K562 (cell line): ENCODE data around the gene SHB. TPM values are rescaled to one million over a fixed set of nuclear protein-coding genes. Genes with fewer than 3 reads are reported as not detected.

Source experiments
- BMI1 ChIP-seq: fragments of 150-350 bp; IDR thresholded peaks from 2 replicates; pipeline ENCODE4 v1.6.1; 2014; ENCODE audit warnings: low read length
- BRD9 ChIP-seq: fragments of 450-650 bp; IDR thresholded peaks from 2 replicates; pipeline ENCODE4 v1.6.1; 2018; ENCODE audit warnings: low read depth; ENCODE audit not compliant: partially characterized antibody
- CBFA2T3 ChIP-seq: fragments of 450-650 bp; IDR thresholded peaks from 2 replicates; pipeline ENCODE4 v1.6.1; 2017
- CBX5 ChIP-seq: IDR thresholded peaks from 2 replicates; pipeline ENCODE4 v1.6.1; 2014; ENCODE audit warnings: low read depth, borderline replicate concordance
- CC2D1A ChIP-seq: fragments of 450-650 bp; IDR thresholded peaks from 2 replicates; pipeline ENCODE4 v1.6.1; 2017; ENCODE audit warnings: mild to moderate bottlenecking
- GABPB1 ChIP-seq: sonication (generic); formaldehyde crosslinking; IDR thresholded peaks from 2 replicates; pipeline ENCODE4 v1.8.0; 2022; ENCODE audit warnings: mild to moderate bottlenecking, missing genetic modification reagents
- HDAC1 ChIP-seq, 2 experiments: fragments of 450-650 bp; IDR thresholded peaks; 2 replicates each; pipeline ENCODE4 v1.6.1; 2016 to 2017; ENCODE audit warnings: inconsistent platforms in 1 of 2, mild to moderate bottlenecking in 1 of 2, moderate library complexity in 1 of 2
- HDAC3 ChIP-seq: fragments of 450-650 bp; IDR thresholded peaks from 2 replicates; pipeline ENCODE4 v1.6.1; 2018; ENCODE audit warnings: borderline replicate concordance, mild to moderate bottlenecking, moderate library complexity; ENCODE audit not compliant: partially characterized antibody
- HES1 ChIP-seq: fragments of 450-650 bp; IDR thresholded peaks from 2 replicates; pipeline ENCODE4 v1.6.1; 2016; ENCODE audit warnings: low read depth, mild to moderate bottlenecking, moderate library complexity
- HNRNPK ChIP-seq: fragments of 200-400 bp; formaldehyde crosslinking; IDR thresholded peaks from one replicate; pipeline ENCODE4 v1.6.1; 2018; ENCODE audit warnings: mild to moderate bottlenecking, low read depth, low read length; ENCODE audit not compliant: poor library complexity, severe bottlenecking
- NCOA2 ChIP-seq, 2 experiments: fragments of 450-650 bp; IDR thresholded peaks; 2 replicates each; pipeline ENCODE4 v1.6.1; 2018; ENCODE audit warnings: mild to moderate bottlenecking in 2 of 2, moderate library complexity in 1 of 2; ENCODE audit not compliant: partially characterized antibody in 2 of 2
- NFE2L1 ChIP-seq: fragments of 450-650 bp; IDR thresholded peaks from 2 replicates; pipeline ENCODE4 v1.6.1; 2016; ENCODE audit warnings: missing genetic modification characterization, low read depth, mild to moderate bottlenecking, missing compliant biosample characterization, moderate library complexity, borderline replicate concordance
- NR3C1 ChIP-seq: sonication (generic); formaldehyde crosslinking; IDR thresholded peaks from 2 replicates; pipeline ENCODE4 v1.8.1; 2022; ENCODE audit warnings: missing genetic modification reagents
- PBX2 ChIP-seq, 2 experiments: IDR thresholded peaks in 1 of 2; conservative IDR thresholded peaks in 1 of 2; 2 replicates each; pipeline ENCODE4 v1.6.1; 2016; ENCODE audit warnings: low read depth in 2 of 2, mild to moderate bottlenecking in 1 of 2, missing compliant biosample characterization in 1 of 2, missing genetic modification characterization in 1 of 2, moderate library complexity in 1 of 2
- SIRT6 ChIP-seq: IDR thresholded peaks from one replicate; pipeline ENCODE4 v1.6.1; 2012; ENCODE audit warnings: low read depth, mild to moderate bottlenecking, control low read depth, inconsistent platforms, low read length, moderate library complexity
- SMAD3 ChIP-seq: fragments of 450-650 bp; formaldehyde crosslinking; conservative IDR thresholded peaks from 2 replicates; pipeline ENCODE4 v1.4.0; 2020; ENCODE audit warnings: mild to moderate bottlenecking
- ZBTB11 ChIP-seq, 3 experiments: fragments of 200-800 bp in 1 of 3; fragments of 250-450 bp in 1 of 3; fragments of 450-650 bp in 1 of 3; sonication (Bioruptor Pico) in 1 of 3; sonication (Bioruptor generic) in 1 of 3; formaldehyde crosslinking in 1 of 3; IDR thresholded peaks; 2 replicates each; pipeline versions ENCODE4 v1.6.1 to v1.8.0; 2016 to 2022; ENCODE audit warnings: mild to moderate bottlenecking in 2 of 3, missing genetic modification characterization in 2 of 3, missing compliant biosample characterization in 1 of 3, moderate library complexity in 1 of 3
- ZKSCAN8 ChIP-seq: fragments of 200-800 bp; sonication (Bioruptor generic); IDR thresholded peaks from 2 replicates; pipeline ENCODE4 v1.6.1; 2016; ENCODE audit warnings: missing genetic modification characterization, missing compliant biosample characterization
- ZNF134 ChIP-seq: fragments of 250-450 bp; sonication (Bioruptor Pico); conservative IDR thresholded peaks from 2 replicates; pipeline ENCODE4 v1.4.0; 2020
- ZNF239 ChIP-seq: fragments of 250-450 bp; sonication (Bioruptor Pico); IDR thresholded peaks from 2 replicates; pipeline ENCODE4 v1.4.0; 2020; ENCODE audit warnings: mild to moderate bottlenecking
- ZNF253 ChIP-seq: fragments of 250-450 bp; sonication (Bioruptor Pico); conservative IDR thresholded peaks from 2 replicates; pipeline ENCODE4 v1.6.1; 2021; ENCODE audit warnings: mild to moderate bottlenecking
- ZNF3 ChIP-seq: fragments of 250-450 bp; sonication (Bioruptor Pico); IDR thresholded peaks from 2 replicates; pipeline ENCODE4 v1.5.0; 2021; ENCODE audit warnings: mild to moderate bottlenecking, moderate library complexity
- polyA plus RNA-seq, 8 experiments: library from polyadenylated mRNA; depleted of rRNA in 4 of 8; stranded (reverse) in 5 of 8; unstranded in 3 of 8; fragments of >200 nt; fragmentation: Nextera tagmentation in 2 of 8; fragmentation: Illumina TruSeq in 1 of 8; extraction: Ambion mirVana in 2 of 8; extraction: Trizol in 1 of 8; gene quantifications; 2 replicates each; pipeline versions ENCODE4 v1.2.1 to v1.2.3, GENCODE V29; 2011 to 2014; ENCODE audit warnings: inconsistent platforms in 1 of 8, missing spikeins in 1 of 8
- total RNA-seq, 7 experiments: library from RNA; depleted of rRNA in 6 of 7; stranded (reverse); fragments of >200 nt in 6 of 7; fragmentation: Illumina TruSeq in 2 of 7; extraction: Trizol in 2 of 7; gene quantifications; 2 replicates each; pipeline versions ENCODE4 v1.2.1 to v1.2.3, GENCODE V29; 2011 to 2021; ENCODE audit warnings: low replicate concordance in 1 of 7

Gene SHB
- total and polyA plus RNA-seq, 9 of the 15 experiments (the other 6 are each of a cell fraction or from before 2014, with no cell fraction given): 0.78 to 16.0 (median 5.3) TPM

- peak; percentile 88 for TF ChIP-seq ZNF134 (CRISPR knock-in tag)
- no peak for TF ChIP-seq HES1
- no peak for TF ChIP-seq CBX5
- no peak for TF ChIP-seq NCOA2 (IDR thresholded peaks at IDR 0.05; ENCODE audit: partially characterized antibody in 2 of 2)
- no peak for TF ChIP-seq PBX2 (CRISPR knock-in tag; IDR thresholded peaks at IDR 0.05; ENCODE audit: low read depth)
- TF ChIP-seq PBX2 (tag; conservative IDR thresholded peaks at IDR 0.05; ENCODE audit: low read depth): peak; percentile 64; the same call in 1 of the 2 replicates
- TF ChIP-seq HNRNPK: no peak
- TF ChIP-seq HDAC3: no peak
- 0 out of 2 replicates have a peak, but pooled peaks have one; percentile 2 for TF ChIP-seq GABPB1 (CRISPR knock-in tag)
- peak in 1 of 2 experiments; percentile 19; a peak in 1 of 4 replicates for TF ChIP-seq HDAC1 (IDR thresholded peaks at IDR 0.05)
- peak; percentile 34; the same call in 1 of the 2 replicates for TF ChIP-seq CBFA2T3
- TF ChIP-seq ZBTB11 (CRISPR knock-in tag; IDR thresholded peaks at IDR 0.05): no peak
- no peak for TF ChIP-seq ZNF239
- TF ChIP-seq SIRT6: no peak
- no peak for TF ChIP-seq BRD9
- no peak for TF ChIP-seq BMI1
- TF ChIP-seq NR3C1: no peak
- no peak for TF ChIP-seq CC2D1A
- no peak for TF ChIP-seq SMAD3 (CRISPR knock-in tag)
- no peak for TF ChIP-seq ZNF3 (CRISPR knock-in tag)
- TF ChIP-seq ZKSCAN8: no peak
- TF ChIP-seq NFE2L1 (tag): no peak
- TF ChIP-seq ZNF253 (CRISPR knock-in tag): no peak
Observed at GRCh38 chr9:38061326-38061977, 7.6 kb downstream of the SHB start (continued).
